Hematopoietic multipotent progenitor cell treated with erythropoietin and hydrocortisone succinate and interleukin-3 and kit ligand, for 8 days (in vitro differentiated cells): ENCODE measurements around the gene CCNY.
"Not testable (repeated sequence)": the region's sequence is repeated elsewhere in the genome, so short reads cannot be mapped to it uniquely, and the experiment has no call there.

Experiments
- DNase-seq: peaks from one replicate; pipeline ENCODE4 v3.0.0-alpha.2; 2015

The CCNY gene

DNA sequence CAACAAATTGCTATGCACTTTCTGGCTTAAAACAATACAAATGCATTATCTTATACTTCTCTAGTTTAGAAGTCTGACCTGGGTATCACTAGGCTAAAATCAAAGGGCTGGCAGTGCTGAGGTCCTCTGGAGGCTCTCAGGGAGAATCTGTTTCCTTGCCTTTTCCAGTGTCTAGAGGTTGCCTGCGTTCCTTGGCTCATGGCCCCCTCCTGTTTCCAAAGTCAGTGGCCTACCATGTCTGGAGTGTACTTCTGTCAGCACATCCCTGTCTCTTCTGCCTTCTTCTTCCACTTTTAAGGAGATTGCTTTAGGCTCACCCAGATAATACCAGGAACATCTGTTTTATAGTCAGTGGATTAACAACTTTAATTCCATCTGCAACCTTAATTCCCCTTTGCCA is 52.4 kb downstream of the CCNY start:
- no peak for DNase-seq

GRCh38 chr10:35390161-35390840 is 54.0 kb downstream of the CCNY start:
- no peak for DNase-seq

- DNase-seq = no peak
Measured at GRCh38 chr10:35390843-35391152, 54.5 kb downstream of the CCNY start.

- DNase-seq = no peak
Measured at GRCh38 chr10:35391153-35391953, 55.0 kb downstream of the CCNY start.

DNA sequence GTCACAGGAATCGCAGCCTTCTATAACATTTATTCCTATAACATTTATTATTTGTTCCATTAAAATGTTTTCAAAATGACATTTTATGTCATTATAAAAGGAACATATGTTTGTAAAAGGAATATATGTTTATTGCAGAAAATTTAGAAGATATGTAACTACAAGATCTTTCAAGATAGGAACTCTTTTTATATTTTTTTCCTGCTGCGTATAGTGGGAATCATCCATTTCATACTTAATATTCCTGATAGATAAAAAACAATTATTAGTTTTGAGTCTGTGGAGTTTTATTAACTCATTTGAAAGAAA is 55.6 kb downstream of the CCNY start:
- no peak for DNase-seq

GRCh38 chr10:35392482-35393228 is 56.3 kb downstream of the CCNY start:
- no peak for DNase-seq

DNA sequence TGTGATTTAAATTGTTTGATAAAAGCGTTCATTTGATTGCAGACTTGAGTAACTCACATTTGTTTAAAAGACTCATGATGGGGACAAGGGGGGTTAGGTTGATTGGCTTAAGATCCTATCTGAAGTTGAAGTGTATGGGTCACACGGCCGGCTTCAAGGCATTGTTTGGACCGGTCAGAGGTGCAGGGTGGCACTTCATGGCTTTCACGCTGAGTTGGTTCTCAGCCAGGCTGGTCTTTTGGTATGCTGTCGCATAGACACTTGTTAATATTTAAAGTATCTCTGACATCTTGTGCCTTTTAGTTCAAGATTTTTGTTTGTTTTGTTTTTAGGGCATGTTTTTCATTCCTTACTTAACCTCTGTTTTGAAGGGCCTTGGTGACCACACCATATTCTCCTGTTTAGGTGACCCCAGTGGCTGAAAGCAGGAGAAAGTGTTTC is 58.1 kb downstream of the CCNY start:
- no peak for DNase-seq

GRCh38 chr10:35394934-35395333 is 58.6 kb downstream of the CCNY start:
- no peak for DNase-seq

DNA sequence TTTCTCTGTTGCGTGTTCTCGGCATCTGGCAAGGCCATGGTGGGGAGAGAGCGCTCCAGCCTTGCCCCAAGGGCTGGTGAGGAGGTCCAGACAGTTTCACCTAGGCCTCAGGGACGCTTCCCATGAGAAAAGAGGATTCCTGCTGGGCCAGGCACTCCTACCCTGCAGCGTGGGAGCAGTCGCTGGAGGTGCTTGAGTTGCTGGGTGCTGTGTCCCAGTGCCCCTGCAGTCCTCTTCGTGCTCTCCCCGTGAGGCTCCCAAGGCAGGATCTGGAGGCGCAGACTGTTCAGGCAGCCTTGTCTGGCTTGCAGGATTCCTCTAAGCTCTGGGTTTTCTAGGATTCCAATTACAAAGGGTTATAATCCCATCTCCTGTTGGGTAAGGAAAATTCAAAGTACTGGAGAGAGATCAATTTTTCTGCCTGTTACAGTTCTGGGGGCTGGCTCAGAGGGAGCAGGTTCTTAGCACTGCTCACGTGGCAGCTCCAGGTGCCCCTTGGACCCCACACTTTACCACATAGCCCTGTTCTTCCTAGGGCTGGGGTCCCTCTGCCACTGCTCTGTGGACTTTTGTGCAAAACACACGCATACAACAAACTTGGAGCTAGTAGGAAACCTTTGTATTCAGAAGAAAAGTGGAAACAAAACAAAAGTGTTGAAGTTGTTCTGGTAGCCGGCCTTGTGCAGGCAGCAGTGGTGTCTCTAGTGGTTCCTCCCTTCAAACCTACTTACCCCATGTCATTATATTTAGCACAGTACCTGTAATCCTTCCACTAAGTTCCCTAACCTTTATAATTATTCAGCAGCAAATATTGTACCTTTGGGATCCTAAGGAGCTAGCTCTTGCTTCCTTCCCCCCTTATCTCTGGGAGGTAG is 60.5 kb downstream of the CCNY start:
- DNase-seq = no peak

GRCh38 chr10:35397953-35398352 is 61.6 kb downstream of the CCNY start:
- no peak for DNase-seq

GRCh38 chr10:35398355-35398754 is 62.0 kb downstream of the CCNY start:
- DNase-seq = no peak

GRCh38 chr10:35398908-35399307 is 62.6 kb downstream of the CCNY start:
- no peak for DNase-seq

GRCh38 chr10:35399414-35400009 is 63.2 kb downstream of the CCNY start:
- peak; percentile 47 for DNase-seq

- no peak for DNase-seq
Measured at GRCh38 chr10:35400595-35401268, 64.4 kb downstream of the CCNY start.

DNA sequence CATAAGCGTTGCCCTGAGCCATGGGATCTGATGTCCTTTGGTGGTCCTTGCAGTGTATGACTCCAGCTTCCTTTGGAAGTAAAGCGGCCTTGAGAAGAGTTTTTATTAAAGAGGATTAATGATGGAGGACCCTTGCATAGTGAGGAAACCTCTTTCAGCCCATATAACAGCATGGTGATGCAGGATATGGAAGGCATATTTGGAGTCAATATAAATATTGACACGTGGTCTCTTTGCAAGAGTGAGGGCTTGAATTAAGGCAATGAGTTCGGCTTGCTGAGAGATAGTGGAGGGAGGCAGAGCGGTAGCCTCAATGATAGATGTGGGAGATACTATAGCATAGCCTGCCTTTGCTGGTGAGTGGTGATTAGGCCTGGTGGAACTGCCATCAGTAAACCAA is 67.2 kb downstream of the CCNY start:
- DNase-seq = not testable (repeated sequence)

DNA sequence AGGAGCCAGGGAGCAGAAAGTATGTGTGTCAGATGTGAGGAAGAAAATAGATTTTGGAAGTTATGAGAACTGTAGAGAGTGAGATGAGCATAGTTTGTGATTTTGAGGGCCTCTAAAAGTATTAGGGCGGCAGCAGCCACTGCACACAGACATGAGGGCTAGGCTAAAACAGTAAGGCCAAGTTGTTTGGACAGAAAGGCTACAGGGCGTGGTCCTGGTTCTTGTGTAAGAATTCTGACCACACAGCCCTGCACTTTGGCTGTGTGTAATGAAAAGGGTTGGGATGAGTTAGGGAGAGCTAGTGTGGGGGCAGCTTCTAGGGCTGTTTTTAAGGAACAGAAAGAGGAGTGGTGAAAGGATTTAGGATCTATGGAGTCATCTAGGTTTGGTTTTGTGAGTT is 67.8 kb downstream of the CCNY start:
- not testable (repeated sequence) for DNase-seq

DNA sequence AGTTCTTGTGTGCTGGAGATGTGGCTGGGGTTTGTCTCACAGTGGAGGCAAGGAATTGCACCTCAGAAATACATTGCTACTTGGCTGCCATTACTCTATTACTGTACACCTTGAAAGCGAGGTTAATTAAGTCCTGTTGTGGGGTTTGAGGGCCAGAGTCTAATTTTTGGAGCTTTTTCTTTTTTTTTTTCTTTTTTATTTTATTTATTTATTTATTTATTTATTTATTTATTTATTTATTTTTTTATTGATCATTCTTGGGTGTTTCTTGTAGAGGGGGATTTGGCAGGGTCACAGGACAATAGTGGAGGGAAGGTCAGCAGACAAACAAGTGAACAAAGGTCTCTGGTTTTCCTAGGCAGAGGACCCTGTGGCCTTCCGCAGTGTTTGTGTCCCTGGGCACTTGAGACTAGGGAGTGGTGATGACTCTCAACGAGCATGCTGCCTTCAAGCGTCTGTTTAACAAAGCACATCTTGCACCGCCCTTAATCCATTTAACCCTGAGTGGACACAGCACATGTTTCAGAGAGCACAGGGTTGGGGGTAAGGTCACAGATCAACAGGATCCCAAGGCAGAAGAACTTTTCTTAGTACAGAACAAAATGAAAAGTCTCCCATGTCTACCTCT is 69.8 kb downstream of the CCNY start:
- DNase-seq = not testable (repeated sequence)

- not testable (repeated sequence) for DNase-seq
Measured at GRCh38 chr10:35407696-35408095, 71.4 kb downstream of the CCNY start.

DNA sequence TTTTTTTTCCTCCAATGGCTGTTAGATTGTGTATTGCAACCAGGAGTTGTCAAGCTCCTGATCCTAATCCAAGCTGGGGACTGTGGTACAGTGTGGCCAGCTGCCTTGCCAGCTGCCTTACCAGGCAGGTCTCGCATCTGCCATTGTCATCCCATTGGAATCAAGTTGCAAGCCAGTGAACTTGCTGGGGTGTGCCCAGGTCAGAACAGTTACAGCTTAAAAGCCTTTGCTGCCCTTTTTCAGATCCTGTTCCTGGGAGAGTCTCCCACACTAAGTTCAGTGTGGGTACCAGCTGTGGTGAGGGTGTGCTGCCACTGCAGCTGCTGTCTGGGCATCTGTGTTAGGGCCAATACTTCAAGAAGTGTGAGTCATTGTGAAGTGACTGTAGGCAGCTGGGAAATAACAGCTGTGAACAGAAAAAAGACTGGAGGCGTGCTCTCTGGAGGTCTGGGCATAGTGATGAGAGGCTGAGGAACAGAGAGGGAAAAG is 72.8 kb downstream of the CCNY start:
- no peak for DNase-seq

DNA sequence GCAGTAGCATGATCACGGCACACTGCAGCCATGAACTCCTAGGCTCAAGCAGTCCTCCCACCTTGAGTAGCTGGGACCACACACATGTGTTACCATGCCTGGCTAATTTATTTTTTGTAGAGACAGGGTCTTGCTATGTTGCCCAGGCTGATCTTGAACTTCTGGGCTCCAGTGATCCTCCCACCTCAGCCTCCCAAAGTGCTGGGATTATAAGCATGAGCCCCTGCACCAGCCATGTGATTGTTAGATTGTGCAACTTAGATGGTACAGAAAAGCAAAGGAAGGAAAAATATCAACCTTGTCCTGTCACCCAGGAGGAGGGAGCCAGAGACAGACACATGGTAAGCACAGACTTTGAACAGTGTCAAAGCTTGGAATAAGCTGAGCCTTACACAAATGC is 73.5 kb downstream of the CCNY start:
- DNase-seq = no peak

GRCh38 chr10:35412003-35412723 is 75.9 kb downstream of the CCNY start:
- DNase-seq = no peak
